Neural progenitor cell (in vitro differentiated cells): Measurements from ENCODE around the gene RAB29. TPM values are rescaled to one million over a fixed set of nuclear protein-coding genes. Genes with fewer than 3 reads are reported as not detected.

Experiments
- DNase-seq: peaks from one replicate; pipeline ENCODE4 v3.0.0-alpha.2; 2016; ENCODE audit warnings: low spot score
- H2AFZ ChIP-seq: fragments of 200-600 bp; sonication (generic); replicated peaks from 2 replicates; pipeline ENCODE4 v1.6.1; 2016; ENCODE audit warnings: antibody characterized with exemption
- H3F3A ChIP-seq: fragments of 200-600 bp; sonication (generic); 2 replicates; pipeline ENCODE4 v1.6.1; 2016; ENCODE audit warnings: antibody characterized with exemption, low read depth
- H3K27ac ChIP-seq: fragments of 200-600 bp; sonication (generic); 2 replicates; pipeline ENCODE4 v1.5.1; 2016; ENCODE audit warnings: mild to moderate bottlenecking
- H3K27me3 ChIP-seq: fragments of 200-600 bp; sonication (generic); 2 replicates; pipeline ENCODE4 v1.6.1; 2016; ENCODE audit warnings: mild to moderate bottlenecking, moderate library complexity
- H3K36me3 ChIP-seq: fragments of 200-600 bp; sonication (generic); 2 replicates; pipeline ENCODE4 v1.5.1; 2016
- H3K4me1 ChIP-seq: fragments of 200-600 bp; sonication (generic); 2 replicates; pipeline ENCODE4 v1.6.1; 2016; ENCODE audit warnings: mixed run types
- H3K4me2 ChIP-seq: fragments of 200-600 bp; sonication (generic); 2 replicates; pipeline ENCODE4 v1.6.1; 2016
- H3K4me3 ChIP-seq: fragments of 200-600 bp; sonication (generic); 2 replicates; pipeline ENCODE4 v1.5.1; 2016
- H3K79me2 ChIP-seq: fragments of 200-600 bp; sonication (generic); 2 replicates; pipeline ENCODE4 v1.6.1; 2016; ENCODE audit warnings: low read depth
- H3K9ac ChIP-seq: fragments of 200-600 bp; sonication (generic); 2 replicates; pipeline ENCODE4 v1.6.1; 2016
- H3K9me3 ChIP-seq: fragments of 200-600 bp; sonication (generic); 2 replicates; pipeline ENCODE4 v1.5.1; 2016; ENCODE audit warnings: low read depth
- H4K20me1 ChIP-seq: fragments of 200-600 bp; sonication (generic); 2 replicates; pipeline ENCODE4 v1.6.1; 2016; ENCODE audit warnings: low read depth
- H3K27ac Mint-ChIP-seq: 3 replicates; pipeline ENCODE4 v1.8.0; 2021; ENCODE audit warnings: mixed read lengths
- H3K27me3 Mint-ChIP-seq: 2 replicates; pipeline ENCODE4 v1.8.0; 2022; ENCODE audit warnings: low read depth, mild to moderate bottlenecking, inconsistent platforms, moderate library complexity, mixed read lengths; ENCODE audit not compliant: insufficient read depth
- H3K36me3 Mint-ChIP-seq: 3 replicates; pipeline ENCODE4 v1.8.0; 2021; ENCODE audit warnings: mixed read lengths
- H3K4me1 Mint-ChIP-seq: 3 replicates; pipeline ENCODE4 v1.8.0; 2021; ENCODE audit warnings: mixed read lengths
- H3K4me3 Mint-ChIP-seq: 3 replicates; pipeline ENCODE4 v1.8.0; 2021; ENCODE audit warnings: mild to moderate bottlenecking, moderate library complexity, mixed read lengths
- H3K9me3 Mint-ChIP-seq: 3 replicates; pipeline ENCODE4 v1.8.0; 2020; ENCODE audit warnings: mixed read lengths
- CTCF ChIP-seq: fragments of 200-600 bp; sonication (generic); IDR thresholded peaks from 2 replicates; pipeline ENCODE4 v1.5.1; 2017; ENCODE audit warnings: antibody characterized with exemption, mild to moderate bottlenecking
- EZH2 ChIP-seq: fragments of 200-600 bp; sonication (generic); IDR thresholded peaks from 2 replicates; pipeline ENCODE4 v1.6.1; 2017; ENCODE audit warnings: antibody characterized with exemption, mild to moderate bottlenecking, moderate library complexity
- EZH2phosphoT487 ChIP-seq: fragments of 200-600 bp; sonication (generic); IDR thresholded peaks from 2 replicates; pipeline ENCODE4 v1.6.1; 2017; ENCODE audit warnings: antibody characterized with exemption
- small RNA-seq: library from RNA; depleted of rRNA; stranded (forward); fragments of <200 nt; gene quantifications from one replicate; pipeline ENCODE3, GENCODE V24; 2015
- total RNA-seq: library from RNA; depleted of rRNA; stranded (reverse); fragments of >200 nt; gene quantifications from 2 replicates; pipeline ENCODE4 v1.2.3, GENCODE V29; 2015; ENCODE audit warnings: low replicate concordance

Gene RAB29
- total RNA-seq, 1 donor from 2014 or later, result 3.8 TPM

GRCh38 chr1:205719015-205719414 lies 56.3 kb downstream of the RAB29 start:
- Histone ChIP-seq H4K20me1 (peaks cover 74% of the 10 kb centered on the region), H3K9ac (no peak overlapping the region), H3K4me3 (no peak overlapping the region), H3K4me2 (no peak overlapping the region), H3F3A (peaks cover 90% of the 10 kb centered on the region), H3K27me3 (no peaks in the 10 kb centered on the region), H3K4me1 (no peaks in the 10 kb centered on the region), H2AFZ (no peak overlapping the region), H3K27ac (no peak overlapping the region), H3K36me3 (peaks cover 50% of the 10 kb centered on the region), H3K9me3 (no peaks in the 10 kb centered on the region), H3K79me2 (peaks cover 44% of the 10 kb centered on the region)
- TF ChIP-seq EZH2phosphoT487 (no peak), CTCF (no peak), EZH2 (no peak)
- H3K27me3 Mint-ChIP-seq, result peaks cover 4% of the 10 kb centered on the region
- peaks cover 2% of the 10 kb centered on the region for H3K4me1 Mint-ChIP-seq
- peaks cover 38% of the 10 kb centered on the region for H3K36me3 Mint-ChIP-seq
- no peak overlapping the region for H3K4me3 Mint-ChIP-seq
- DNase-seq, result no peak
- H3K27ac Mint-ChIP-seq, result no peak overlapping the region
- H3K9me3 Mint-ChIP-seq, result no peaks in the 10 kb centered on the region

Small RNA genes lying within 50 kb of the gene (small RNA-seq; reads per million reads assigned to genes)
- not detected for gene RF00139

Other genes with a start within 250 kb of the RAB29 start
- 24.9 and 36.6 TPM in 2 replicates for gene ELK4, start 143.5 kb downstream of the RAB29 start, total RNA-seq
- gene SLC45A3, start 95.0 kb downstream of the RAB29 start, total RNA-seq, result 5.1 and 8.9 TPM in 2 replicates
- gene NUCKS1, start 25.3 kb downstream of the RAB29 start, total RNA-seq, result 449 and 700 TPM in 2 replicates
- 10.4 and 15.8 TPM in 2 replicates for gene SLC41A1, start 37.7 kb upstream of the RAB29 start, total RNA-seq
- gene PM20D1, start 74.7 kb upstream of the RAB29 start, total RNA-seq, result not detected in 2 replicates
- not detected in 2 replicates for gene SLC26A9, start 168.0 kb upstream of the RAB29 start, total RNA-seq
- 0.22 TPM in 1 of 2 replicates, not detected in the other for gene RAB7B, start 227.9 kb upstream of the RAB29 start, total RNA-seq
- not detected in 2 replicates for gene CTSE, start 248.4 kb upstream of the RAB29 start, total RNA-seq